Aorta (tissue), 5 donors: Measurements from ENCODE around the gene TGFB1. TPM values are rescaled to one million over a fixed set of nuclear protein-coding genes. Genes with fewer than 3 reads are reported as not detected.

Experiments used
- ATAC-seq: fragments of 200-7000 bp; cut with Tn5 transposase; one replicate; pipeline ENCODE4 v1.9.1; 2022; ENCODE audit warnings: moderate library complexity; ENCODE audit not compliant: low FRiP score
- DNase-seq, 2 donors: peaks; one replicate each; pipeline ENCODE4 v3.0.0-alpha.2; 2020
- H3K27ac ChIP-seq, 2 donors: one replicate each; pipeline ENCODE4 v1.5.1; 2013; ENCODE audit warnings: low read length in 2 of 2, mild to moderate bottlenecking in 2 of 2, moderate library complexity in 2 of 2, control low read depth in 1 of 2, inconsistent platforms in 1 of 2, low read depth in 1 of 2
- H3K27me3 ChIP-seq, 2 donors: one replicate each; pipeline ENCODE4 v1.6.1; 2013; ENCODE audit warnings: control low read depth in 1 of 2, low read length in 1 of 2, mild to moderate bottlenecking in 1 of 2, moderate library complexity in 1 of 2; ENCODE audit not compliant: insufficient read depth in 2 of 2, control insufficient read depth in 1 of 2
- H3K36me3 ChIP-seq, 2 donors: one replicate each; pipeline ENCODE4 v1.6.1; 2013; ENCODE audit warnings: control low read depth in 1 of 2, low read length in 1 of 2, mild to moderate bottlenecking in 1 of 2; ENCODE audit not compliant: insufficient read depth in 2 of 2, control insufficient read depth in 1 of 2
- H3K4me1 ChIP-seq, 2 donors: one replicate each; pipeline ENCODE4 v1.6.1; 2013; ENCODE audit warnings: low read length in 2 of 2, control low read depth in 1 of 2, mild to moderate bottlenecking in 1 of 2, moderate library complexity in 1 of 2; ENCODE audit not compliant: insufficient read depth in 2 of 2, control insufficient read depth in 1 of 2
- H3K4me3 ChIP-seq, 2 donors: one replicate each; pipeline ENCODE4 v1.5.1; 2013; ENCODE audit warnings: low read length in 2 of 2, control low read depth in 1 of 2, mild to moderate bottlenecking in 1 of 2
- H3K9me3 ChIP-seq: one replicate; pipeline ENCODE4 v1.6.1; 2013; ENCODE audit warnings: mild to moderate bottlenecking, low read length; ENCODE audit not compliant: control insufficient read depth
- WGBS, 2 donors: extraction: QIAGEN DNeasy Blood & Tissue Kit; methylation state at CpG; one replicate each; pipeline ENCODE4 v1.1.7; 2013; 5-methylcytosine and 5-hydroxymethylcytosine counted together
- intact Hi-C, 2 donors: fragments of 100-400 bp; cut with DNase I; formaldehyde crosslinking; loops; one replicate each; pipeline versions ENCODE4 v1.14.2 to v1.15.0; 2022
- polyA plus RNA-seq, 2 donors: library from polyadenylated mRNA; stranded (reverse); fragments of 200-250 nt; gene quantifications; one replicate each; pipeline ENCODE4 v1.2.3, GENCODE V29; 2013
- total RNA-seq, 2 donors: library from RNA; stranded (reverse); fragmentation: NEBNext Ultra II Directional; extraction: Animal tissue kit (Norgen Biotek cat#: 25700); gene quantifications; one replicate each; pipeline ENCODE4 v1.2.1, GENCODE V29; 2021
- donor health status: healthy with polysubstance abuse.
- donor health status: Bipolar disorder and iron deficiency.
- donor health status: DM: no; HTN: no; CAD: no.
- donor health status: DM: no; HTN: no; CAD: no.
- donor health status: DM: yes; HTN: yes; CAD: no.

Gene TGFB1
- total and polyA plus RNA-seq, 4 donors, result 25.4 to 97.5 (median 69.1) TPM

DNA sequence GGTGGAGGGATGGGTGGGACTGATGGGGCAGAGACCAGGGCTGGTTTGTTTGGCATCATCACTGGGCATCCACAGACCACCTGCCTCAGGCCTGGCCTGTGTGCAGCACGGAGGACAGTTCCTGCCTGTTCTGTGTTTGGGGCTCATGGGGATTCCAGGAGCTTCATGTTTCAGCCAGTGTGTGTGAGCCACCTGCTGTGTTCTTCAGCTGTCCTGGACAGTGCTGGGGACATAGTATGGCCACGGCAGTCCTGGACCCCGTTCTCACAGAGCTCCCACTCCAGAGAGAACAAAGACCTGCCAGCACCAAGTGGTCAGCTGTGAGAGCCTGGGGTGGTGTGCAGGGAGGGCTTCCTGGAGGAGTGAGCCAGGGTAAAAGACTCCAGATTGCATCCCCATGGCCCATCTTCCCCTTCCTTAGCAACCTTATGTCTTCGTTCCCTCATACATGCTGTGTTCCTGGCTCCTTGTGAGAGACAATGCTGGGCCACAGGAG, 45.7 kb downstream of the TGFB1 start:
- intact Hi-C loops, result loop anchor here (2.0 to 5.0 kb wide), 3 partner anchors 41 to 103 kb away; partner anchors contain the start of gene HNRNPUL1 (in 1 of the 2)
- 42 to 43% methylated on average over 4 of the region's 4 CpGs for WGBS, 2 donors
- Histone ChIP-seq H3K27me3 (no peaks in the 10 kb centered on the region), H3K36me3 (peaks cover 2 to 12% of the 10 kb centered on the region in 2 donors), H3K4me3 (no peak overlapping the region), H3K4me1 (no peaks in the 10 kb centered on the region), H3K9me3 (no peaks in the 10 kb centered on the region), H3K27ac (peak overlapping the region in 1 of 2 donors; percentile 53)
- DNase-seq (peak; percentile 43 to 57), ATAC-seq (no peak)

DNA sequence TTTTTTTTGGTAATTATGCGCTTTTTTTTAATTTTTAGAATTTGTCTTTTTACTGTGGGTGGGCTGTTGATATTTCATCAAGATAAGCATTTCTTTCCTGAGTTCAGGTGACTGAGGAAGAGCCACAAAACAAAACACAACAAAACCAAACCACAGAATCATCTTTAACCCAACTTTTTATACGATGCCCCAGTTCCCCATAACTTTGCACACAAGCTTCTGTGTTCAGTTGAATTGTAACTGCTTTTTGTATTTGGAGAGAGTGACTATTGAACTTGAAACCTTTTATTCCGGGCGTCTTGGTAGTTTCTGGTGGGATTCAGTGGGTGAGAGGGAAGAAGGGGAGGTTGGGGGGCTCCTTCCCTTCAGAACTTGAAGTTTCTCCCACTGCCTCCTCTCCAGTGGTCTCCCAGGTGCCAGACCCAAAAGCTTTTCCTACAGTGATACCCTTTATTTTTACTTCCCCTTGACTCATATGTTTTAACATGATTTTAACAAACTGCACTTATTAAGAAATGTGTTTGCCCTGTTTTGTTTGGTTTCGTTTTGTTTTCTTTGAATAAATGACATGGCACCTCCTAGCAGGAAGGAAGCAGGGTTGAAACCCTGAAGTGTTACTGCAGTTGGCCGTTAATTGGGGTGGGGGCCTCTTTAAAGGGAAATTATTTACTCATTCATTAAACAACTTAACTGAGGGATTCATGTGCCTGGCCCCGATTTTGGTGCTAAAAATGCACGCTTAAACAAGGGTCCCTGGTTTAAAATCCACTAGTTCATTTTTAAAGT, 46.4 kb downstream of the TGFB1 start:
- no peaks in the 10 kb centered on the region for H3K9me3 ChIP-seq
- H3K27ac ChIP-seq, result no peak overlapping the region
- H3K27me3 ChIP-seq, result no peaks in the 10 kb centered on the region
- ATAC-seq, result no peak
- intact Hi-C loops, result loop anchor here in 1 of 2 donors (5.0 kb wide), 1 partner anchor 40 kb away; no protein-coding TSS in a partner anchor
- no peak overlapping the region for H3K4me3 ChIP-seq
- WGBS, 2 donors, result 57 to 73% methylated on average over 8 of the region's 8 CpGs
- H3K4me1 ChIP-seq, result no peaks in the 10 kb centered on the region
- peaks cover 2 to 12% of the 10 kb centered on the region in 2 donors for H3K36me3 ChIP-seq
- no peak for DNase-seq

DNA sequence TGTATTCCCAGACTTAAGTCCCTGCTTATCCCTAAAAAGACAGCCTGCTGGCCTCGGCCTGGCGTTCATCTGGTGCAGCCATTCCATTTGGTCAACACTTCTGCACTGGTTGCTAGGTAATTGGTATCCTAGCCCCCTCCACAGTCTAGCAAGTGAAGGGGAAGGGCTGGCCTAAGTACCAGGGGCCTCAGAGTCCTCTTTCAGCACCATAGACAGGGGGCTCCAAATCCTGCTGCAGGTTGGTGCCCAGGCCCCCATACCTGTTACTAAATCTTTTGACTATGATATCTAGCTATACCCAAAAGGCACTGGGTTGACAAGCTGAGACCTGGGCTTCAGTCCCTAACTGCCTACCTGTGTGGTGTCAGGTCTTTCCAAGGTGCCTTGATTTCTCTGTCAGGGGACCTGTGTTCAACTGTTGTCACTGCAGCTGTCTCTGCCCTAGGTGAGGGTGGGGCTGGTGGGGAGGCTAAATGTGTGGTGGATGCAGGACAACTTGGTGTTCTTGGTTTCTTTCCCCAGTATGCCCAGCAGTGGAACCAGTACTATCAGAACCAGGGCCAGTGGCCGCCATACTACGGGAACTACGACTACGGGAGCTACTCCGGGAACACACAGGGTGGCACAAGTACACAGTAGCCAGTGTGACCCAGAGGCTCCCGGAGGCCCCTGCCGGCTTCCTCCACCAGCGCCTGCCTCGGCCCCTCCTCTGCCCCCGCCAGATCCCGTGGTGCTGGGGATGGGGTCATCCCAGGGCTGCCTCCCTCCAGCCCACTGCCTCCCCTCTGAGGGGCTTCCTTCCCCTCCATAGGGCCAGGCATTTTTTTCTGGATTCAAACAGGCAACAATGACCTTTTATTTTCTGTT, 47.6 kb downstream of the TGFB1 start:
- H3K27ac ChIP-seq, result no peak overlapping the region
- H3K27me3 ChIP-seq, result no peaks in the 10 kb centered on the region
- H3K4me3 ChIP-seq, result no peak overlapping the region
- H3K9me3 ChIP-seq, result no peaks in the 10 kb centered on the region
- no peaks in the 10 kb centered on the region for H3K4me1 ChIP-seq
- DNase-seq (peak; percentile 36 to 70), ATAC-seq (no peak)
- H3K36me3 ChIP-seq, result peaks cover 2 to 12% of the 10 kb centered on the region in 2 donors
- intact Hi-C loops, result loop anchor here in 1 of 2 donors (5.0 kb wide), 1 partner anchor 39 kb away; no protein-coding TSS in a partner anchor
- 75 to 77% methylated on average over 13 of the region's 13 CpGs for WGBS, 2 donors

DNA sequence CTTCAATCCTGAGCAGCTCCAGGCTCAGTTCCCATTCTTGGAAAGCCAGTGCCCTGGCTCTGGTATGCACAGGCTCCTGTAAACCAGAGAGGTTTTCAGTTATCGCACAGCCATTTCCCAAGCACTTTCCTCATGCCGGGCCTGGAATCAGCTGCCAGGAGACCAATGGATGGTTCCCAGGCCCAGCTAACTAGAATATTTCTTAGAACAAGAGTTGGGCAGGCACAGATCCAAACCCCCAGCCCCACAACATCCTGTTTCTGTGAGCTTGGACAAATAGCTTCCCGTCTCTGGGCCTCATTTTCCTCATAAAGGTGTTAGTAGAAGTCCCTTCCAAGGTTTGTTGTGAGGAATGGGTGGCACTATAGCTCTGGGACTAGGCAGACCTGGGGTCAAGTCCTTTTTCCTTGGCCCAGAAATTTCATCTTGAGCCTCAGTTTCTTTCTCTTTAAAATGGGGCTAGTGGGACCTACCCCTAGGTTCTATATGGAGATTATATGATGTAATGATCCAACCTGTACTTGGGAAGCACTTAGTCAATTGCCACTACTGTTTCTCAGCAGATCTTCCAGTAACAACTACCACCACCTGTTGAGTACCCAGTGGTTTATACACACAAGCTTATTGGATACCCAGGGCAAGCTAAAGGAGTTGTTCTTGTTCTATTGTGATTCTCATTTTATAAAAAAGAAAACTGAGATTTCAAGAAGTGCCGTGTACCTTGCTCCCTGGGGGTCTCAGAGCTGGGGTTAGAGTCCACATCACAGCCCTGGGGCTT, 48.8 kb downstream of the TGFB1 start:
- WGBS, 2 donors, result 65 to 69% methylated on average over 4 of the region's 4 CpGs
- Histone ChIP-seq H3K9me3 (no peaks in the 10 kb centered on the region), H3K4me1 (no peaks in the 10 kb centered on the region), H3K27ac (no peak overlapping the region), H3K4me3 (no peak overlapping the region), H3K36me3 (peaks cover 2 to 14% of the 10 kb centered on the region in 2 donors), H3K27me3 (no peaks in the 10 kb centered on the region)
- intact Hi-C loops, result loop anchor here in 1 of 2 donors (5.0 kb wide), 1 partner anchor 38 kb away; no protein-coding TSS in a partner anchor
- no peak for DNase-seq
- ATAC-seq, result no peak

DNA sequence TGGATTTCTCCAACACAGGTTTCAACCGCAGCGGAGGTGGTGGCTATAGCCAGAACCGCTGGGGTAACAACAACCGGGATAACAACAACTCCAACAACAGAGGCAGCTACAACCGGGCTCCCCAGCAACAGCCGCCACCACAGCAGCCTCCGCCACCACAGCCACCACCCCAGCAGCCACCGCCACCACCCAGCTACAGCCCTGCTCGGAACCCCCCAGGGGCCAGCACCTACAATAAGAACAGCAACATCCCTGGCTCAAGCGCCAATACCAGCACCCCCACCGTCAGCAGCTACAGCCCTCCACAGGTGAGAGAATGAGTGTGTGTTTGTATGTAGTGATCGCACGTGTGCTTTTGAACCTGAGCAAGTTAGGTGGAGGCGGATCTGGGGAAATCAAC, 49.8 kb downstream of the TGFB1 start:
- DNase-seq (peak in 1 of 2 donors; percentile 70), ATAC-seq (no peak)
- Histone ChIP-seq H3K27ac (no peak overlapping the region), H3K27me3 (no peaks in the 10 kb centered on the region), H3K36me3 (peaks cover 2 to 14% of the 10 kb centered on the region in 2 donors), H3K4me1 (no peaks in the 10 kb centered on the region), H3K9me3 (no peaks in the 10 kb centered on the region), H3K4me3 (no peak overlapping the region)
- 88 to 89% methylated on average over 14 of the region's 14 CpGs for WGBS, 2 donors
- intact Hi-C loops, result no loop called here

DNA sequence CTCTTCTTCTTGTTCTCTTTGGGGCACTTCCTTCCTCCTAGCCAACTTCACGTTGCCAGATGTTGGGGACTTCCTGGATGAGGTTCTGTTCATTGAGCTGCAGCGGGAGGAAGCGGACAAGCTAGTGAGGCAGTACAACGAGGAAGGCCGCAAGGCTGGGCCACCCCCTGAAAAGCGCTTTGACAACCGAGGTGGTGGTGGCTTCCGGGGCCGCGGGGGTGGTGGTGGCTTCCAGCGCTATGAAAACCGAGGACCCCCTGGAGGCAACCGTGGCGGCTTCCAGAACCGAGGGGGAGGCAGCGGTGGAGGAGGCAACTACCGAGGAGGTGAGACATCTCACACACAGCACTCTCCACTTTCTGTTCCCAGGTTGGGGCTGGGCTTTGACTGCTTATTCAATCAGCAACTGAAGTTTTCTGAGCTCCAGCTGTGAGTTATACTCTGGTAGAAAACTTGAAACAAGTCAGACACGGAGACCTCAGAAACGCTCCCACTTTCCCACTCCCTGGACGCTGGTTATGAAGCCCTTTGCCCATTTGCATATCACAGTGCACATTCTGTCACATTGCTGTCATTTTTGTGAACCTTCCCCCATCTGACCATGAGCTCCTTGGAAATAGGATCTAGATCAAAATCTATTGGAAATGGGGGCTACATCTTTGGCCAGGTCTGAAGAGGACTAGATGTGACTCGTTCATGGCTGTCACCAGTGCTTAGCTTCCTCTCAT, 50.9 kb downstream of the TGFB1 start:
- intact Hi-C loops, result no loop called here
- Histone ChIP-seq H3K27me3 (no peaks in the 10 kb centered on the region), H3K4me3 (no peak overlapping the region), H3K27ac (no peak overlapping the region), H3K9me3 (no peaks in the 10 kb centered on the region), H3K36me3 (peaks cover 2 to 14% of the 10 kb centered on the region in 2 donors), H3K4me1 (peaks cover 0 to 4% of the 10 kb centered on the region in 2 donors)
- DNase-seq (peak in 1 of 2 donors; percentile 77), ATAC-seq (no peak)
- WGBS, 2 donors, result 82 to 84% methylated on average over 21 of the region's 21 CpGs

DNA sequence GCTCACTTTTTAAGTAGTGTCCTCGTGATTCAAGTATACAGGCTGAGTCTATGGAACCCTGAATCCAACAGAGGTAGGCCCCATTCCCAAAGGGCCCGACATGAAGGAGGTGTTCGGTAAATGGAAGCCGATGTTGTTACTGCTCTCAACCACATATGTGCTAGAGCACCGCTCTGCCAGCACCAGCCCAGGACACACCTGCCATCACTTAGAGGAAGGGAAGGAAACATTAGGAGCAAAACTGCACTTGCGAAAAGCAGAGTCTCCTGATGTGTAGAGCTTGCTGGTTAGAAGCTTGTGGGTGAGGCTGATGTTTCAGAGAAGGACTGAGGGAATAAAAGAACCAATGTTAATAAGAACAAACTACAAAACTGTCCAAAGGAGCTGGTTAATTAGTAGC, 53.2 kb downstream of the TGFB1 start:
- intact Hi-C loops, result no loop called here

More for the DNA sequence above, 53.2 kb downstream of the TGFB1 start:
- no peaks in the 10 kb centered on the region for H3K9me3 ChIP-seq
- no peak for ATAC-seq
- H3K4me1 ChIP-seq, result peaks cover 0 to 4% of the 10 kb centered on the region in 2 donors
- H3K27ac ChIP-seq, result peak overlapping the region in 1 of 2 donors; percentile 53
- no peaks in the 10 kb centered on the region for H3K27me3 ChIP-seq
- no peak overlapping the region for H3K4me3 ChIP-seq
- 94% methylated on average over 6 of the region's 6 CpGs for WGBS, 2 donors
- DNase-seq, result peak in 1 of 2 donors; percentile 37
- H3K36me3 ChIP-seq, result peaks cover 0 to 14% of the 10 kb centered on the region in 2 donors
